Cortex of kidney (tissue), 1 donor: ENCODE data around the gene PTTG2.

Experiments used
- DNase-seq: peaks from one replicate; lab custom pipeline; 2025; lab: John Stamatoyannopoulos, UW

The PTTG2 gene

GRCh38 chr4:37988670-37989069, 28.5 kb downstream of the PTTG2 start:
- DNase-seq: no peak

- DNase-seq: no peak
Measured at GRCh38 chr4:37989398-37990260, 29.4 kb downstream of the PTTG2 start.

DNA sequence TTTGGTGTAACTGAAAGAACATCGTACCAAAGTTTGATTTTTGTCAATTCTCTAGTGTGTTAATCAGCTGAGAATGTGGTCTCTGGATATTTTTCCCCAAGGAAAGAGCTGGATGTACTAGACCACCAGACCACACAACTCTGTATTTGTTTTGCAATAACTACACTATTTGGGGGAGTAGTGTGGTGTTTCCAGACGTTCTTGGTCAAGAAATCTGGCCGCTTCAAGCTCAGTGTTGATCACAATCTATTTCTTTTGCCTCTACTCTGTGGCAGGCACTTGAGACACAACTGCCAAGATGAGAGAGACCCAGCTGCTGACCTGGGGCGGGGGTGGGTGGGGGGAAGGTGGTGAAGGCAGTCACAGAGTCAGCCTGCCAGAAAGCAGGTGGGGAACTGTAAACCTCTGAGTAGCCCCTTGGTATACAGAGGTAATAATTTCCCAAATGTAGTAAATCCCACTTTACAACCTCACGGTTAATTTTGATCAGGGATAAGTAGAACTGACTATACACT, 30.6 kb downstream of the PTTG2 start:
- DNase-seq: no peak

DNA sequence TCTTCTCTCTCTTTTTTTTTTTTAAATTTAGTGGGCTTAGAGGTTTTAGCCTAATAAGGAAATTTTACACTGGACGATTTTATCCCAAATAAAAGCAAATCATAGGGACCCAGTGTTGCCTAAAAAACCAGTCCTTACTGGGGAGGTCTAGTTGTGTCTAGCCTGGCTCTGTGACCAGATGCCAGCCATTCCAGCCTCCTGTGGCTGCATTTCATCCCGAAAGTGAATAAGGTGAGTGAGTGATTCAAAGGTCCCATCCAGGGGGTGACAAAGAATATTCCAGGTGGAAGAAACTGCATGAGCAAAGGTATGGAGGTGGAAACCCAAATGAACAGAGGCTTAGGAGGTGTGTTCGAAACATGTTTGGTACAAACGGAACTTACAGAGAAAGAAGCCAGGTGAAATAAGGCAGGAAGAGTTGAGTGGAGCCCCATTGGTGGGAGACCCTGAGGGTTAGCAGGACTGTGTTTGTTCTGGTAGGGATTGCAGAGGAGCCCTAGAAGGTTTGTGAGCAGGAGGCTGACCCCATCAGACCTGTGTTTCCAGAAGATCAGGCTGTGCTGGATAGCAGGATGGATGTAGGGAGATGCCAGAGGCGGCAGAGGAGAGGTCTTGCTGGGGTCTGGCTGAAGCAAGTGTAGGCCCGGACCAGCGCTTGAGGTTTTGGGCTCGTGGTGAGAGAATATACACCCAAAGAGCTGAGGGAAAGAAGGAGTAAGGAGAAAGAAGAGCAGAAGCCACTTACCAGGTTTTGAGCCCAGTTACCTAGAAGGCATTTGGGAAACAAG, 31.6 kb downstream of the PTTG2 start:
- DNase-seq: no peak

DNA sequence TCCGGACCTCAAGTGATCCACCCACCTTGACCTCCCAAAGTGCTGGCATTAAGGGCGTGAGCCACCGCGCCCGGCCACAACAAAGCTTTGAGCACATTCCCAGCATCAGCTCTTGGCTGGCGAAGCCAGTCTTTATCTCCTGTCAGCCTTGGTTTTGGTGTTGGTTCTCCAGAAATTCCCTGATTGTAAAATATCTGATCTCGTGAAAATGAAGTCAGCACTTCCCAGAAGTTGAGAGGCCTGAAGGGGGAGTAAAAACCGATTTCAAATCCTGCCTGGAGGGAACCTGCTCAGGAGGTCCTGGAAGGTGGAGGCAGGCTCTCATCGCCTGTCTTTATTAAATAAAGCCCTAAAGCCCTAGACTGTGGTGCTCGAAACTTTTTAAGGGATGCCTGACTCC, 33.6 kb downstream of the PTTG2 start:
- no peak for DNase-seq

DNA sequence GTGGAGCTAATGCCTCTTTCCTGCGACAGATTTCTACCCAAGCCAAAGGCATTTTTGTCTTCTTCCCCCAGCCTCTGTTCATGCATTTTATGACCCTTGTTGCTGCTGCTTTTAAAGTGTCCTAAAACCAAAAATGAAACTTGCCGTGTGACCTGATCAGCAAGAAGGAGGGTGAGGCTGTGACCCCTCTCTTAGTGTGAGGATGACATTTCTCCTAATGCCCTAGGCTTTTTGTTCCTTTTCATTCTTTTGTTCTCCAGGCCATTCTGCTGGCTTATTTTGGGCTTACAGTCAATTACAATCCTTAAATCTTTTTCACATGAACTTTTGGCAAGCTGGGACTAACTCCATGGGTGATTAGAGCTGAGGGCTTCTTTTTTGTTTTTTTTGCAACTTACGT, 34.4 kb downstream of the PTTG2 start:
- DNase-seq: no peak

DNA sequence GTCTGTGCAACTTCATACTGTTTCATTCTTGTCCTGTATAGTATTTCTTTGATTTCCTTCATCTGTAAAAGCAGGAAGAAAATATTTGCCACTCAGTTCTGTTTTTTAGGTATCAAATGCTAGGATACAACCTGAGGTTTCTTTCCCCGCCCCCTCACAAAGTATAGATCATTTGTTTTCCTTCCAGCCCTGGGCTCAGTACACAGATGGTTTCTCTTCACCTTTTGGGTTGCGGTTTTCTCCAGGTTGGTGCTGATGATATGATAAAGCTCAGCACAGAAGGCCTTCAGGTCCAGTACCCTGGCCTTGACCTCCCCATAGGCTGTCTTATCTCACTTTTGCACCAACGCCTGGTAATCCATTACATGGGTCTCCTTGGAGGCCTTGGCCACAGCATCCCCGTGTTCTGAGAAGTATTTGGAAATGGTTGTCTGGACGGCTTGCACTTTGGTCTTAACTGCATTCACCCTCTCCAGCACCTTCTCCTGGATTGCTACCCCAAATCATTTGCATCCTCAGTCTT, 35.2 kb downstream of the PTTG2 start:
- DNase-seq: no peak

DNA sequence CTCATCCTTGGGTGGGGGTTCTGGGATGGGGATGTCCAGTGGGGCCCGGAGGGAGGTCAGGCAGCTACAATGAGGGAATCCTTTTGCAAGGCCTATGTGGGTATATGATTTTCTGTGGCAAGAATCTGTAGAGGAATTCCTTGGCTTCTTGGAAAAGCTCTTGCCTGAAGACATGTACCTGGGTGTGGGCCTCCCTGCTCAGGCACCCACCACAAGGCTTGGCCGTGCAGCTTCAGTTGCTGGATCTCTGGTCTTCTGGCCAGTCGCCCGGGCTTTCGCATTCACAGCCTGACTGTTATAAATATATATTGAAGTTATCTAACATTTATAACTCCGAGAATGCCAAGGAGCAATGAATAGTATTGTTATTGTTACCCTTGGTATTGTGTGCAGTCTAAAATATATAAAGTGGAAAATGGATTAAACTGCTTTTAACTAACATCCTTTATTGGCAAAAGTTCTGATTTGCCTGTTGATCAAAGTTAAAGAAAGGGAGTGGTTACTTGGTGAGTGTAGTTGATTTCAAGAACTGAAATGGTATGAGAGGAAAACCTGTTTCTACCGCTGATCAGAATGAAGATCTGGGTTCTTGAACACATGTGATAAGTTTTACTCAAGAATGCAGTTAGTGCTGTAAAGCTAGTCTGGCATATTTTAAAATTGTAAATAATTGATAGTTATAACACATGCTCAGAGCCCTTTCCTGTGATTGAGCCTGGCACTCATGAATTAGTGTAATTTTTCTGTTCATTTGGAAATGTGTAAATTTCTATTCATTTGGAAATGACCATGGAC, 36.0 kb downstream of the PTTG2 start:
- no peak for DNase-seq

DNA sequence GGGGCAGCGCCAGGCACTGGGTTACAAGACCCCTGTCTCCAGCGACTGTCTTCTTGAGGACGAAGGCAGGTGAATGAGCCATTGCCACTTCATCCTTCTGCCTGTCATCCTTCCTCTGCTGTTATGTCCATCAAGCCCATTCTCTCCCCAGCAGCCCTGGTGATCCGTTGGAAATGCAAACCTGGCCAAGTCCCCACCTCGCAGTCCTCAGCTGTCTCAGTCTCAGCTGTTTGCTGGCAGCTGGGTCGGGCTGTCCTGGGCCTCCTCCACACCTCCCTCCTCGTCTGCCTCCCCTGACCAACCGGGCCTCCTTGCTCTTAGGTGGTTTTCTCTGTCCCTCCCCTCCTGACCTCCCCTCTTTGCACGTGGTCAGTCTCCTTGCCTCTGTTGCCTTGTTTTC, 38.0 kb downstream of the PTTG2 start:
- DNase-seq: no peak

GRCh38 chr4:37999000-37999716, 39.0 kb downstream of the PTTG2 start:
- no peak for DNase-seq

DNA sequence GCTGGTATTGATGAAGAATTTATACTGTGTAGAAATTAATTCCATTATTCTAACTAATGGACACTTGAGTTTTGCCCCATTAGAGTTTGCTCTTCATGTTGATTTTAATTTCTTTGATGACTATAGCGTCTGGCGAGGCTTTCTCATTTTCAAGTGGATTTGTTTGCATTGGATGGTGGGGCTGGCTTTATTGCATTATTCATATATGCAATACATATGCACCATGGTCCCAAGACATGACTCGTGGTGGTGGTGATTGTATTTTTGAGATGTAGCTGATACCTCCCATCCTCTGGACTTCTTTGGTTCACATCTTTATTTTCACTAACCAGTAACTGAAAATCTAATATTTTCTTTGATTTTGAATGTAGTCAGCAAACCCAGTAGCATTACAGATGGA, 39.8 kb downstream of the PTTG2 start:
- DNase-seq: no peak

GRCh38 chr4:38001927-38002326, 41.7 kb downstream of the PTTG2 start:
- no peak for DNase-seq

- no peak for DNase-seq
Measured at GRCh38 chr4:38002451-38003071, 42.4 kb downstream of the PTTG2 start.

DNA sequence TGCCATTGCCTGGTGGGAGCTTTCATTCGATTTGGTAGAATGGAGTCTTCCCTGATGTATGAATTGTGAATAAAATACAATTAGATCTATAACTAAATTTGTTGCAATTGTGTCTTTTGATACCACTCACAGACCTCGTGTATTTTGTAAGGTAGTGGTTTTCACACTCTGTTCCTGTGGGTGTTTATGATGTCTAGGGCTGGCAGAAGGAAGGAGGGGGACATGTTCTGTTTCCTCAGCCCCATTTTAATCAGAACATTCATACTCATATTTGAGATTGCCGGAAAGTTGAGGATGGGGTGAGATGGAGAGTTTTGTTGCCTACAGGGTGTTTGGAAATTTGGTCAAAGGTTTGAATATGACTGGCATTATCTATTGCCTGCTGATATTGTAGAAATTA, 42.9 kb downstream of the PTTG2 start:
- no peak for DNase-seq

DNA sequence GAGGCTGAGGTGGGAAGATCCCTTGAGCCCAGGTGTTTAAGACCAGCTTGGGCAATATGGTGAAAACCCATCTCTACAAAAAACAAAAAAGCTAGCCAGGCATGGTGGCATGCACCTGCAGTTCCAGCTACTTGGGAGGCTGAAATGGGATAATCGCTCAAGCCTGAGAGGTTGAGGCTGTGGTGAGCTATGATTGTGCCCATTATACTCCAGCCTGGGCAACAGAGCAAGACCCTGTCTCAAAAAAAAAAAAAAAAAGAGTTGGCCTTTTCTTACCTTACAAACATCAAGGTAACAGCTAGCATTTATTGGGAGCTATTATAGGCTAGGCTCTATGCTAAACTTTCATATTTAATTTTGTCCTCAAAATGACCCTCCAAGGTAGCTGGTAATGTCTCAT, 43.4 kb downstream of the PTTG2 start:
- DNase-seq: no peak

GRCh38 chr4:38004062-38004461, 43.9 kb downstream of the PTTG2 start:
- no peak for DNase-seq

- DNase-seq: no peak
Measured at GRCh38 chr4:38004887-38005286, 44.7 kb downstream of the PTTG2 start.

GRCh38 chr4:38005637-38006036, 45.4 kb downstream of the PTTG2 start:
- no peak for DNase-seq

DNA sequence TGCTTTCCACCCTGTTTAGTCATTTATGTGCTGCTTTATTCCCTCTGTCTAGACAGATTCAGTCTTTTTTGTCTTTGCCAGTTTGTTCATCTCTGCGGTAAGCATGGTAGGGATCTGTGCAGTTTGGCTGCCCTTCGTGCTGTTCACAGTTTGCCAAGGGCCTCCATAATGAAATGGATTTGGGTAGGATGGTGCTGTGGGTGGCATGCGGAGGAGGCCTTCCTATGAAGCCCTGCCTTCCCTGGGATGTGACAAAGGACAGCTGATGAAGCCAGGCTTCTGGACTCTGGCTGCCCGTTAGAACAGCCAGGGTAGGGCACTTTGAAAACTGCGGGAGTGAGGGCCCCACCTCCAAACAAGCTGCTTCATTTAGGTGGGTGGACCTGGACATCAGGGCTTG, 47.4 kb downstream of the PTTG2 start:
- no peak for DNase-seq

DNA sequence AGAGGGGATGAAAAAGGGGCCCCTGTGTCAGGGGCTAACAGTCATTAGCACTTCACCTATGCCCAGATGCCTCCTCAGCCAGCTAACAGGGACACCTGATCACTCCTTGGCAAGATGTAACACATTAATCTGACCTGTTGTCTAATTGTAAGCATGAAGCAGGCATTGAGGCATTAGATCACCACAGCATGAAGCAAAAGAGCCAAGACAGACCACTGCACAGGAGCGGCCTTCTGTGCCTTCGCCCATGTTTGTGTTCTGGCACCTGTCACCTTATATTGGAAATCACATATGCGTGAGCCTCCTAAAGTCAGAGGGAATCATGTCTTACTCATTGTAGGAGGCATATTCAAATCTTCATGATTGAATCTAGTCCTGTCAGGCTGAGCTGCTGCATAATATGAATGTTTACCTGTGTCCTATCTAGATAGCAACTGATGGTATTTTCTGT, 48.4 kb downstream of the PTTG2 start:
- DNase-seq: no peak

DNA sequence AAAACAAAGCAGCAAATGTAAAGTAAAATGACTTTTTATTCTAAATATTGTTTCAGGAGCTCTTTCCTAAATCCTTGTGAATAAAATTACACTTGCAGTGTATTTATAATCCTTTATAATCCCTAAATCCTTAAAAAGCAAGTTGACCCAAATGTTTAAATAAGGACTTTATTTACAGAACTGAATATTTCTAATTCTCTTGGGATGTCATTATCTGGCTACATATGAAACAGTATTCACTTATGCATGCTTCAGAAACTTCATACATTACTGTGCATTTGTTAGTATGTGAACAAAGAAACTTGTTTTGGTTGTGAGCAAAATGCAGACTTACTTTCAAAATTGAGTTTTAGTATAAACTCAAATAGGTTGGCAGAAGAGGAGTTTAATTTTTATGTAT, 49.2 kb downstream of the PTTG2 start:
- no peak for DNase-seq
